ENCODE measurements around the gene CGB2. TPM values are rescaled to one million over a fixed set of nuclear protein-coding genes. Genes with fewer than 3 reads are reported as not detected.

CGB2 gene
- total and polyA plus RNA-seq, 9 of the 15 experiments (the other 6 are each of a cell fraction or from before 2014, with no cell fraction given) = 0.22 TPM; not detected in 8

- TF ChIP-seq BRCA1 (IDR thresholded peaks at IDR 0.05) (no peak), BRCA1 (CRISPR knock-in tag; IDR thresholded peaks at IDR 0.05) (no peak), RB1 (IDR thresholded peaks at IDR 0.05; ENCODE audit: low read depth) (peak; percentile 96), CREB1 (IDR thresholded peaks at IDR 0.05) (peak; percentile 74), CREB1 (CRISPR knock-in tag; IDR thresholded peaks at IDR 0.05) (peak; percentile 85), CREBBP (IDR thresholded peaks at IDR 0.05; ENCODE audit: low read depth, low read length) (no peak), CHD2 (IDR thresholded peaks at IDR 0.05; ENCODE audit: low read depth, low read length) (peak; percentile 71), HDAC3 (IDR thresholded peaks at IDR 0.05; ENCODE audit: borderline replicate concordance, partially characterized antibody) (no peak), TRIM25 (IDR thresholded peaks at IDR 0.05; ENCODE audit: borderline replicate concordance) (no peak), ELF4 (CRISPR knock-in tag; IDR thresholded peaks at IDR 0.05) (0 out of 2 replicates have a peak, but pooled peaks have one; percentile 50), XRCC3 (IDR thresholded peaks at IDR 0.05) (no peak), ZNF12 (CRISPR knock-in tag; IDR thresholded peaks at IDR 0.05) (0 out of 2 replicates have a peak, but pooled peaks have one; percentile 8), TRIM28 (IDR thresholded peaks at IDR 0.05) (no peak), HBP1 (CRISPR knock-in tag; IDR thresholded peaks at IDR 0.05) (no peak), SMAD4 (CRISPR knock-in tag; conservative IDR thresholded peaks at IDR 0.05) (peak; percentile 90), TAF15 (IDR thresholded peaks at IDR 0.05; ENCODE audit: low read depth, low read length) (no peak), EP300 (IDR thresholded peaks at IDR 0.05; ENCODE audit: low read length) (peak; percentile 85), ILF3 (IDR thresholded peaks at IDR 0.05; ENCODE audit: borderline replicate concordance) (no peak), AFF4 (CRISPR knock-in tag; IDR thresholded peaks at IDR 0.05) (0 out of 2 replicates have a peak, but pooled peaks have one; percentile 19), E2F1 (CRISPR knock-in tag; IDR thresholded peaks at IDR 0.05) (no peak; the same call in 1 of the 2 replicates)
These were observed 38.3 kb upstream of the CGB2 start, which contains the start of the genes GYS1 and RUVBL2 (continued) for GRCh38 chr19:48993175-48994034.

Measured in K562 (cell line).